Middle frontal gyrus (tissue), 1 donor: ENCODE data around the gene ZNF148.

ENCODE experiments used
- DNase-seq: peaks from one replicate; pipeline ENCODE4 v3.0.0-alpha.2; 2015; ENCODE audit warnings: low spot score; ENCODE audit errors: extremely low spot score

Gene ZNF148

DNA sequence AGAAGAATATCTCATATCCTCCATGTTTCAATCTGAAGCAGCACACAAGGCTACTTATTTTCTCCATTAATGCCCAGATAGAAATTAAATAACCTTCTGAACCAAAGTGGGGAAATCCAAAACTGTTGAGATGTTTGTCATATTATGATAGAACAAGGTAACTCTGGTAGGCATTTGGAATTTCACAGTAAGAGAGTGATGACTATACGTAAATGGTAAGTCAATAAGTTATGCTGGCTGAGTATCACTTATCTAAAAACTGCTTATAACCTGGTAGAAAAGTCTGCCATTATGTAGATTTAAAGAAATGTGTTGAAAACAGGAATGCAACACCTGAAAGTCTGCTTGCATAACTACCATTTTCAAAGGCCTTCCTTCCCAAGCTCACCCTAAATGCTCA is 145.4 kb downstream of the ZNF148 start:
- no peak for DNase-seq

DNA sequence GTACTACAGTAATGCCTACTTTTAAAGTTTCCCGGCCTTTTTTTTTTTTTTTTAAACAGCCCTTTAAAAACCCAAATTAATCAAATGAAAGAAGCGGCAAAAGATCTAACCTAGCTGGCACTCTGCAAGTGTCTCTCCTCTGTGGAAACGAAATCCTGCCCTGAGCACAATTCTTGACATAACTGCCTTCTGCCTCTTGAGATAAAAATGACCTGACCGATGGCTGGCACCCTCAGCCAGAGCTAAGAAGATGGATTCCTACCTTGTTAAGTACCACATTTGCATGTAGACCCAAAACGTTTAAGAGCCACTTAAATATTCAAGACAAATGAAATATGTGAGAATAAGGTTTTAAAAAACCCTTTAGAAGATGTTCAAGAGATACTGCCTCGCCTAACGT is 146.0 kb downstream of the ZNF148 start:
- DNase-seq = no peak

DNA sequence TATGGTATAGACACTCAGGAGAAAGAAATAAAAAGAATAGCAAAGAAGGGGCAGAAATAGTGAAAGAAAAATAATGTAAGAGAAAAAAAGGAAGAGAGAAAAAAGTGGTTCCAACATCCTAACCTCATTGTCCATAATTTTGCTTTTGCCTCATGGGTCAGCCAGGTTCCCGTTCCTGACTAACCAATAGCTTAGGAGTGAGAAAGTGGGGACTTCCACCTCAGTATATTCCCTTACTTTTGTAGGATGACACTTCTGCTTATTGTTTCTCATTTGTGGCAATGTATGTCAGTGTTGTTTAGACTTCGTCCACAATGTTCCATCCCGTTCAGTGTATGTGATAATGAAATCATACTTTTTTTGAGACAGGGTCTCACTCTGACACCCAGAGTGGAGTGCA is 153.3 kb downstream of the ZNF148 start:
- DNase-seq = no peak

GRCh38 chr3:125220727-125221429 is 154.2 kb downstream of the ZNF148 start:
- DNase-seq = no peak

DNA sequence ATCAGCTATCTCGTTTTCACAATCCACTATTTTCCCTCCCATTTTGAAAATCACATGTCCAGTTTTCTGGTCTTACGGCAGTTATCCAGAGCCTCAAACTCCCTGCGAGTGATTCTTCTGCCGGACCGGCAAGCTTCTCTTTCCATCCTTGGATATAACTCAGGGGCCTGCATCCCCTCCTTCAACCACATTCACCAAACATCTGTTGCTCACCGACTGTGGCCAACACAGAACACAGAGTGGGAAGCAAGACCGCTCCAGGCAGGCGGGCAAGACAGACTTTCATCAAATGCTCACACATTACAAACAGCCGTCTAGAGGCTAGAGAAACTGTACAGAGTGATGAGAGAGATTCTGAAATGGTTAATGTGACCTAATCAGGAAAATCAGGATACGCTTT is 154.9 kb downstream of the ZNF148 start:
- DNase-seq = no peak

DNA sequence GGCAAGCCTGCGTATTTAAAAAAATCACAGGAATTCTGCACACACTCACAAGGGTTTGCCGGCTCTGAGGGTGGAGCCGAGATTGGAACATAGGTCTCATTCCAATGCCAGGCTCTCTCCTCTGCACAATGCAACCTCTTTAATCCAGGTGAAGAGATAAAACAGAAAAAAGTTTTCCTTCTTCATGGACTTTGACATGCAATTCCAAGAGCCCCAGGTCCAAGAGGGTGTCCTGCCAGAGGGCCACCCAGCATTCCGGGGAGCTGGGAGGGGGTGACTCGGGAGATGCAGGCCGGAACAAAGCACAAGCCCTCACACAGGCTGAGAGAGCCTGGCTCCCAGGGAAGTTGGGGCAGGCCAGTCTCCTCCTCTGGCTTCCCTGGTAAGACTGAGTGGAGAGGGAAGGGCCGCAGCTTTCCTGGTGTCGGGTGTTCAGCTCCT is 155.8 kb downstream of the ZNF148 start:
- no peak for DNase-seq

DNA sequence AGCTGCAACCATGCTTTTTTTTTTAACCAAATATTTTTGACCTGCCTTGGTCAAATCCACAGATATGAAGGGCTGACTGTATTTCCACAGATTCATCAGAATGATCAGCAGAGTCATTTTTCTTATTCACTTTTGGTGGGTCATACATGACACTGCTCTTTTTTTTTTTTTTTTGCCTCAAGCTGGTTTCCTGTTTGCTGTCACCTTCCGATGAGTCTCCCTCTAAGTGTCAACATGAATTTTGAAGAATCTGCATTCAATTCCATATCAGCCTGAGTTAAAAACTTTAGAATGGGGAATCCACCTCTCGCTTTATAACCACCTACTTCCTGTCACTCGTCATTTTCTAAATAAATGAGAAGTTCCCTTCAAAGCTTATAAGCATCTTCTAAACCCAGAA is 160.4 kb downstream of the ZNF148 start:
- DNase-seq = no peak

GRCh38 chr3:125213946-125214542 is 161.1 kb downstream of the ZNF148 start:
- no peak for DNase-seq

DNA sequence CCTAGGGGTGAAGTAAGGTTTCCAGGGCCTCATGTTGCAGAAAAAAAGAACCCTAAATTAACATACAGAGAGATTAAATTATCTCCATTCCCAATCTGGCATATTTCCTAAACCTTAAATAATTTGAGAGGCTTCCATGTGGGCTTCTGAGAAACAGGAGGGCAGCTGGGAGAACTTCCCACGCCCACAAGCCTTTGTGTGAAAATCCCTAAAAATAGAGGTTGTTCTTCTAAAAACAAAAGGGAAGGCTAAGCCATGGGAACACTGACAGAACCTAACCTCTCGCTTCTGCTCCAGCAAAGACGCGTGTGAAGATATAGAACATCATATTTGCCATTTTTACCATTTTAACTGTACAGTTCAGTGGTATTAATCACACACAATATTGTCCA is 161.8 kb downstream of the ZNF148 start:
- no peak for DNase-seq

- DNase-seq = no peak
These were observed 162.4 kb downstream of the ZNF148 start, which contains the start of gene SLC12A8 for GRCh38 chr3:125212509-125213363. TSS of gene SLC12A8 (minus strand) at chr3:125212748. CDS start at chr3:125211349, 1,399 bp downstream.

- no peak for DNase-seq
These were observed 163.0 kb downstream of the ZNF148 start for GRCh38 chr3:125212091-125212508.

DNA sequence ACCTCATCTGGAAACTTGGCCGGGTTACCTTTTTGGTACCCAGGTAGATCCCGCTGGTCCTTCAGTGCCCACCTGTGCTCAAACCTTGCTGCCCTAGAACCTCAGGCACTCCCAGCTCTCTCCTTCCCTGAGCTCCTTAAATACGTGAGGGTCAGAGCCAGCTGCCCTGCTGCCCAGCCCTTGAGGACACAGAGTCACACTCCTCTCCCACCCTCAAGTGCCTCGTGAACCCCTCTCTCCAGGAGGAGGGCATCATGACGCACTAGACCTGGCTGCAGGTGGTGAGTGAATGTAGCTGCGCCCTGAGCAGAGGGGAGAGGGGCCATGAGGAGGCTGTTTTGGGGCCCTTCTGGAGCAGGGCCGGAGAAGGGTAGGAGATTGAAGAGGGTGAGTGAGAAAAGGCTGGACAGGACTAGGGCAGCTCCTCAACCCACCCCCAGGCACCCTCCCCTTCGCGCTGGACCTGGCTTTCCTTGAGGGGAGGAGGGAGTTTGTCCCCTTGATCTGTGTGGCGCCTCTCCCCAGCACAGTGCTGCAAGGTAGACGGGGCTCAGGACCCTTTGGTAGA is 163.5 kb downstream of the ZNF148 start:
- no peak for DNase-seq

GRCh38 chr3:125207949-125208568 is 167.1 kb downstream of the ZNF148 start:
- no peak for DNase-seq

DNA sequence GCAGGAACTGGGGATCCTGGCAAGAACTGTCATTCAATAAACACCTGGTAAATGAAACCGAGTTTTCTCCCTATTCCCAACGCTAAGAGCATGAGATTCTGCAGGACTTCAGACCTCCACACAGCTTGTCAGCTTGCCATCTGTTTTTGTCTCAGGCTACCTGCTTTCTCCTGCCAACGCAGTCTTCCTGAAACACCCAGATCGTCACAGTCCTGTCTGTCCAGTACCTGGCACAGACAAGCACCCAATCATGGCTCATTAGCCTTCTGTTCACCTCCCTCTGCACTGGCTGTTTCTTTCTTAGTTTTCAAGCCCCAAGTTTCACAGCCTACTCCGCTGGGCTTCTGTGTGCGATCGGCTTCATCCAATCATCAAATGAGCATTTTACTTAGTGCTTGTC is 167.6 kb downstream of the ZNF148 start:
- no peak for DNase-seq

GRCh38 chr3:125206934-125207333 is 168.2 kb downstream of the ZNF148 start:
- no peak for DNase-seq

DNA sequence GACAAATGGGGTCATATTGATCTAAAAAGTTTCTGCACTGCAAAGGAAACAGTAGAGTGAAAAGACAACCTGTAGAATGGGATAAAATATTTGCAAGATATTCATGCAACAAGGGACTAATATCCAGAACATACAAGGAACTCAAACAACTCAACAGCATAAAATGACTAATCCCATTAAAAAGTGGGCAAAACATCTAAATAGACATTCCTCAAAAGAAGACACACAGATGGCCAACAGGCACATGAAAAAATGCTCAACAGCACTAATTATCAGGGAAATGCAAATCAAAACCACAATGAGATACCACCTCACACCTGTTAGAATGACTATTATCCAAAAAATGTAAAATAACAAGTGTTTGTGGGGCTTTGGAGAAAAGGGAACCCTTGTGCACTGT is 171.4 kb downstream of the ZNF148 start:
- no peak for DNase-seq

GRCh38 chr3:125202197-125202596 is 172.9 kb downstream of the ZNF148 start:
- no peak for DNase-seq

DNA sequence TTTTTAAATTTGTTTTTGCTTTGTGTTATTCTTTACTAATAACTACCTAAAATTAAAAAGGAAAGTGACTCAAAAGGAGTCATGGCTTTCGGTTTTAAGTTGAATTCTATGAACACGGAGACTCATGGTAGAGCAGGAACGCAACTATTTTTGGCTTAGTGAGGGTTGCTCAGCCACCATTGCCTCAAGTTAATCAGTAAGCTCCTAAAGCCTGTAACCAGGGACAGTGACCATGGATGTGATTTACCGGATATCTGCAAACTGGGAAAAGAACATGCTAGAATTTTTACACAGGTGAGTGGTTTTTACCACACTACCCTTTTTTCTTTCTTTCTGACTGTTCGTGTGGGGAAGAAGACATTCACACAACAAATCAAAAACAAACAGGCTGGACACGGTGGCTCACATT is 174.4 kb downstream of the ZNF148 start:
- DNase-seq = no peak

DNA sequence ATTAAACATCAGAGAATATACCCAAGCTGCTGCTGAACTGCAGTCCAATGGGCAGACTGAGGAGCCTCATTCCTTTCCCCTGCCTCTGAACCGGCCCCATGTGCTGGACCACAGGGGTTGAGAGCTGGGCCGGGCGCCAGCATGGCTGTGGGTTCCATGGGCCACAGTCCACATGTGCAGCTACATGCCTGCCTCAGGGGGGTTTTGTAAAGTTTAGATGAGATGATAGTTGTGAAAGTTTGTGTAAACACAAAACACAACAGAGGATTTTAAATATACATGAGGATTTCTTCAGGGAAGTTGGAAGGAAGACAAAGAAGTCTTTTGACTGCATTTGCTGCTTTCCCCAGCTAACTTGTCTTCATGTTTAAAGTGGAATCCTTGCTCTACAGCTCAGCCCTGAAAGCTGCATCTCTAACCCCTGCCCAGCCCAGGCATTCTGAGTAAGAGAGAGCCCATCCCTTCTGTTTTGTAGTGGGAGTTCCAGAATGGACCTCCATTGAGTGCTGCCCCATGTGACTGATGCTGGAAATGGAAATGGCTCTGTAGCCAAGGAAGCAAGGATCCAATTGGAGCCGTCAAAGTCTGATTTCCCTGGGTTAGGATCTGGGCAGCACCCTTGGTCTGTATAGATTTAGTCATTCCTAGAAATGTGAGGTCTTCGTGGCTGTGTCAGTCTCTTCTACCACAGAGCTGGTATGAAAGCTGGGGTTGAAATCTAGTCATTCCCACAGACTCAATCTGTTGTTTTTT is 180.1 kb downstream of the ZNF148 start:
- no peak for DNase-seq

GRCh38 chr3:125194061-125194848 is 180.9 kb downstream of the ZNF148 start:
- no peak for DNase-seq
